Activated effector memory CD4-positive, alpha-beta T cell treated with anti-CD3 and anti-CD28 coated beads, Interleukin-2, amount 50 U/mL, for 16 hours (primary cell): ENCODE measurements around the gene ATP13A3.
A peak's percentile ranks its signal among the peaks of the same experiment; 100 is the strongest.

Source experiments
- DNase-seq: peaks from one replicate; pipeline ENCODE4 v3.0.0-alpha.2; 2020

The ATP13A3 gene

GRCh38 chr3:194431554-194431953 is 55.2 kb downstream of the ATP13A3 start:
- DNase-seq = no peak

GRCh38 chr3:194425399-194425798 is 61.4 kb downstream of the ATP13A3 start:
- no peak for DNase-seq

GRCh38 chr3:194424953-194425352 is 61.8 kb downstream of the ATP13A3 start:
- DNase-seq = no peak

- no peak for DNase-seq
Measured at GRCh38 chr3:194424373-194424772, 62.4 kb downstream of the ATP13A3 start.

GRCh38 chr3:194423317-194423716 is 63.5 kb downstream of the ATP13A3 start:
- DNase-seq = no peak

- DNase-seq = no peak
Measured at GRCh38 chr3:194422188-194422587, 64.6 kb downstream of the ATP13A3 start.

- DNase-seq = no peak
Measured at GRCh38 chr3:194418671-194419070, 68.1 kb downstream of the ATP13A3 start.

GRCh38 chr3:194407423-194407822 is 79.4 kb downstream of the ATP13A3 start:
- no peak for DNase-seq

- DNase-seq = no peak
Measured at GRCh38 chr3:194405766-194406165, 81.0 kb downstream of the ATP13A3 start.

- no peak for DNase-seq
Measured at GRCh38 chr3:194404365-194405140, 82.2 kb downstream of the ATP13A3 start.

GRCh38 chr3:194401868-194402329 is 84.9 kb downstream of the ATP13A3 start:
- DNase-seq = no peak

- DNase-seq = no peak
Measured at GRCh38 chr3:194401346-194401745, 85.5 kb downstream of the ATP13A3 start.

- no peak for DNase-seq
Measured at GRCh38 chr3:194399874-194400411, 86.9 kb downstream of the ATP13A3 start.

- no peak for DNase-seq
Measured at GRCh38 chr3:194399166-194399565, 87.6 kb downstream of the ATP13A3 start, which contains the start of gene GP5. Gene GP5 (minus strand): TSS chr3:194399266. CDS start chr3:194398282, 984 bp downstream.

- peak; percentile 66 for DNase-seq
Measured at GRCh38 chr3:194397757-194398312, 89.0 kb downstream of the ATP13A3 start.

- DNase-seq = peak; percentile 73
Measured at GRCh38 chr3:194396859-194397756, 89.7 kb downstream of the ATP13A3 start.

GRCh38 chr3:194396539-194396858 is 90.3 kb downstream of the ATP13A3 start:
- no peak for DNase-seq

- peak; percentile 76 for DNase-seq
Measured at GRCh38 chr3:194395778-194396538, 90.8 kb downstream of the ATP13A3 start.

GRCh38 chr3:194395212-194395611 is 91.6 kb downstream of the ATP13A3 start:
- DNase-seq = no peak

GRCh38 chr3:194392576-194392975 is 94.2 kb downstream of the ATP13A3 start:
- no peak for DNase-seq

GRCh38 chr3:194390835-194391234 is 96.0 kb downstream of the ATP13A3 start:
- DNase-seq = no peak

- DNase-seq = no peak
Measured at GRCh38 chr3:194389269-194389668, 97.5 kb downstream of the ATP13A3 start.
